Measurements from ENCODE around the gene GALNT16.
"Not testable (repeated sequence)": the region's sequence is repeated elsewhere in the genome, so short reads cannot be mapped to it uniquely, and the experiment has no call there.

Gene GALNT16

GRCh38 chr14:69259527-69260189, at the start of gene GALNT16:
Gene GALNT16, plus strand, starts transcription at chr14:69260158. Its CDS starts 133 bp downstream, at chr14:69260291.
- Histone ChIP-seq H3K9ac (ENCODE audit: low read depth, low read length) (no peak within 1 kb of the TSS), H3K27ac (ENCODE audit: low read depth, low read length) (no peak within 1 kb of the TSS), H3K9me3 (ENCODE audit: control insufficient read depth, insufficient read depth, low read length) (no peaks in the 10 kb centered on the region; the same call in 1 of the 2 replicates), H3K27me3 (ENCODE audit: control insufficient read depth, insufficient read depth, low read length) (peaks cover 55% of the 10 kb centered on the region), H3K4me3 (ENCODE audit: low read depth, low read length) (peak within 1 kb of the TSS; percentile 72), H3K4me1 (ENCODE audit: control insufficient read depth, insufficient read depth, low read length) (peaks cover 10% of the 10 kb centered on the region; the same call in 1 of the 2 replicates), H3K36me3 (ENCODE audit: control insufficient read depth, insufficient read depth, low read length) (no peaks in the 10 kb centered on the region)

GRCh38 chr14:69214393-69214792, 45.6 kb upstream of the GALNT16 start:
- H3K9ac ChIP-seq (ENCODE audit: low read depth, low read length), result no peak overlapping the region
- no peak overlapping the region for H3K4me3 ChIP-seq (ENCODE audit: low read depth, low read length)
- H3K27me3 ChIP-seq (ENCODE audit: control insufficient read depth, insufficient read depth, low read length), result no peaks in the 10 kb centered on the region
- no peak overlapping the region for H3K27ac ChIP-seq (ENCODE audit: low read depth, low read length)
- no peaks in the 10 kb centered on the region for H3K9me3 ChIP-seq (ENCODE audit: control insufficient read depth, insufficient read depth, low read length)
- peaks cover 22% of the 10 kb centered on the region for H3K36me3 ChIP-seq (ENCODE audit: control insufficient read depth, insufficient read depth, low read length)
- H3K4me1 ChIP-seq (ENCODE audit: control insufficient read depth, insufficient read depth, low read length), result no peaks in the 10 kb centered on the region

- not testable (repeated sequence) for H3K4me3 ChIP-seq (ENCODE audit: low read depth, low read length); H3K9ac ChIP-seq (ENCODE audit: low read depth, low read length); H3K4me1 ChIP-seq (ENCODE audit: control insufficient read depth, insufficient read depth, low read length); H3K27me3 ChIP-seq (ENCODE audit: control insufficient read depth, insufficient read depth, low read length); H3K9me3 ChIP-seq (ENCODE audit: control insufficient read depth, insufficient read depth, low read length); H3K36me3 ChIP-seq (ENCODE audit: control insufficient read depth, insufficient read depth, low read length); H3K27ac ChIP-seq (ENCODE audit: low read depth, low read length)
Measured at GRCh38 chr14:69217663-69218062, 42.3 kb upstream of the GALNT16 start.

- H3K27me3 ChIP-seq (ENCODE audit: control insufficient read depth, insufficient read depth, low read length), result no peaks in the 10 kb centered on the region
- no peak overlapping the region for H3K4me3 ChIP-seq (ENCODE audit: low read depth, low read length)
- no peaks in the 10 kb centered on the region for H3K9me3 ChIP-seq (ENCODE audit: control insufficient read depth, insufficient read depth, low read length)
- no peak overlapping the region for H3K9ac ChIP-seq (ENCODE audit: low read depth, low read length)
- no peak overlapping the region for H3K27ac ChIP-seq (ENCODE audit: low read depth, low read length)
- peaks cover 13% of the 10 kb centered on the region; the same call in 1 of the 2 replicates for H3K4me1 ChIP-seq (ENCODE audit: control insufficient read depth, insufficient read depth, low read length)
- H3K36me3 ChIP-seq (ENCODE audit: control insufficient read depth, insufficient read depth, low read length), result peaks cover 10% of the 10 kb centered on the region; the same call in 1 of the 2 replicates
Measured at GRCh38 chr14:69224946-69225345, 35.0 kb upstream of the GALNT16 start.

- peaks cover 13% of the 10 kb centered on the region; the same call in 1 of the 2 replicates for H3K4me1 ChIP-seq (ENCODE audit: control insufficient read depth, insufficient read depth, low read length)
- peaks cover 21% of the 10 kb centered on the region for H3K36me3 ChIP-seq (ENCODE audit: control insufficient read depth, insufficient read depth, low read length)
- H3K27ac ChIP-seq (ENCODE audit: low read depth, low read length), result no peak overlapping the region
- H3K4me3 ChIP-seq (ENCODE audit: low read depth, low read length), result no peak overlapping the region
- no peak overlapping the region for H3K9ac ChIP-seq (ENCODE audit: low read depth, low read length)
- H3K9me3 ChIP-seq (ENCODE audit: control insufficient read depth, insufficient read depth, low read length), result no peaks in the 10 kb centered on the region
- H3K27me3 ChIP-seq (ENCODE audit: control insufficient read depth, insufficient read depth, low read length), result no peaks in the 10 kb centered on the region
Measured at GRCh38 chr14:69226178-69226577, 33.8 kb upstream of the GALNT16 start.

GRCh38 chr14:69226736-69227135, 33.2 kb upstream of the GALNT16 start:
- Histone ChIP-seq H3K9ac (ENCODE audit: low read depth, low read length) (no peak overlapping the region), H3K4me1 (ENCODE audit: control insufficient read depth, insufficient read depth, low read length) (peaks cover 13% of the 10 kb centered on the region; the same call in 1 of the 2 replicates), H3K4me3 (ENCODE audit: low read depth, low read length) (no peak overlapping the region), H3K27me3 (ENCODE audit: control insufficient read depth, insufficient read depth, low read length) (no peaks in the 10 kb centered on the region), H3K36me3 (ENCODE audit: control insufficient read depth, insufficient read depth, low read length) (peaks cover 26% of the 10 kb centered on the region), H3K9me3 (ENCODE audit: control insufficient read depth, insufficient read depth, low read length) (no peaks in the 10 kb centered on the region), H3K27ac (ENCODE audit: low read depth, low read length) (no peak overlapping the region)

GRCh38 chr14:69231486-69231885, 28.5 kb upstream of the GALNT16 start:
- Histone ChIP-seq H3K9me3 (ENCODE audit: control insufficient read depth, insufficient read depth, low read length) (no peaks in the 10 kb centered on the region), H3K4me1 (ENCODE audit: control insufficient read depth, insufficient read depth, low read length) (no peaks in the 10 kb centered on the region), H3K27ac (ENCODE audit: low read depth, low read length) (no peak overlapping the region), H3K27me3 (ENCODE audit: control insufficient read depth, insufficient read depth, low read length) (no peaks in the 10 kb centered on the region), H3K4me3 (ENCODE audit: low read depth, low read length) (no peak overlapping the region), H3K36me3 (ENCODE audit: control insufficient read depth, insufficient read depth, low read length) (peaks cover 62% of the 10 kb centered on the region), H3K9ac (ENCODE audit: low read depth, low read length) (no peak overlapping the region)

- peaks cover 71% of the 10 kb centered on the region for H3K36me3 ChIP-seq (ENCODE audit: control insufficient read depth, insufficient read depth, low read length)
- H3K9me3 ChIP-seq (ENCODE audit: control insufficient read depth, insufficient read depth, low read length), result no peaks in the 10 kb centered on the region
- H3K4me1 ChIP-seq (ENCODE audit: control insufficient read depth, insufficient read depth, low read length), result no peaks in the 10 kb centered on the region
- no peak overlapping the region for H3K9ac ChIP-seq (ENCODE audit: low read depth, low read length)
- H3K27ac ChIP-seq (ENCODE audit: low read depth, low read length), result no peak overlapping the region
- H3K4me3 ChIP-seq (ENCODE audit: low read depth, low read length), result no peak overlapping the region
- no peaks in the 10 kb centered on the region for H3K27me3 ChIP-seq (ENCODE audit: control insufficient read depth, insufficient read depth, low read length)
Measured at GRCh38 chr14:69232388-69232787, 27.6 kb upstream of the GALNT16 start.

GRCh38 chr14:69234106-69234505, 25.9 kb upstream of the GALNT16 start:
- Histone ChIP-seq H3K27me3 (ENCODE audit: control insufficient read depth, insufficient read depth, low read length) (no peaks in the 10 kb centered on the region), H3K9me3 (ENCODE audit: control insufficient read depth, insufficient read depth, low read length) (no peaks in the 10 kb centered on the region), H3K4me1 (ENCODE audit: control insufficient read depth, insufficient read depth, low read length) (no peaks in the 10 kb centered on the region), H3K27ac (ENCODE audit: low read depth, low read length) (no peak overlapping the region), H3K4me3 (ENCODE audit: low read depth, low read length) (no peak overlapping the region), H3K36me3 (ENCODE audit: control insufficient read depth, insufficient read depth, low read length) (peaks cover 83% of the 10 kb centered on the region), H3K9ac (ENCODE audit: low read depth, low read length) (no peak overlapping the region)

GRCh38 chr14:69235708-69236107, 24.2 kb upstream of the GALNT16 start:
- Histone ChIP-seq H3K9ac (ENCODE audit: low read depth, low read length) (no peak overlapping the region), H3K4me3 (ENCODE audit: low read depth, low read length) (no peak overlapping the region), H3K27me3 (ENCODE audit: control insufficient read depth, insufficient read depth, low read length) (no peaks in the 10 kb centered on the region), H3K36me3 (ENCODE audit: control insufficient read depth, insufficient read depth, low read length) (peaks cover 86% of the 10 kb centered on the region), H3K27ac (ENCODE audit: low read depth, low read length) (no peak overlapping the region), H3K4me1 (ENCODE audit: control insufficient read depth, insufficient read depth, low read length) (no peaks in the 10 kb centered on the region), H3K9me3 (ENCODE audit: control insufficient read depth, insufficient read depth, low read length) (no peaks in the 10 kb centered on the region)

GRCh38 chr14:69237142-69237541, 22.8 kb upstream of the GALNT16 start:
- no peaks in the 10 kb centered on the region for H3K9me3 ChIP-seq (ENCODE audit: control insufficient read depth, insufficient read depth, low read length)
- peaks cover 83% of the 10 kb centered on the region for H3K36me3 ChIP-seq (ENCODE audit: control insufficient read depth, insufficient read depth, low read length)
- no peaks in the 10 kb centered on the region for H3K4me1 ChIP-seq (ENCODE audit: control insufficient read depth, insufficient read depth, low read length)
- no peak overlapping the region for H3K27ac ChIP-seq (ENCODE audit: low read depth, low read length)
- H3K27me3 ChIP-seq (ENCODE audit: control insufficient read depth, insufficient read depth, low read length), result no peaks in the 10 kb centered on the region
- H3K9ac ChIP-seq (ENCODE audit: low read depth, low read length), result no peak overlapping the region
- H3K4me3 ChIP-seq (ENCODE audit: low read depth, low read length), result no peak overlapping the region

Measured in HUES48 (cell line).